ENCODE results near the gene SMIM29. TPM values are rescaled to one million over a fixed set of nuclear protein-coding genes. Genes with fewer than 3 reads are reported as not detected.

SMIM29 gene
- total RNA-seq, 1 experiment from 2014 or later, result 25.1 TPM

- Histone ChIP-seq H3K4me2 (ENCODE audit: low read length) (no peak overlapping the region), H3K9me2 (ENCODE audit: insufficient read depth) (no peaks in the 10 kb centered on the region), H3K4me1 (ENCODE audit: control insufficient read depth in 1 of 2, insufficient read depth in 2 of 2, low read length in 2 of 2) (no peaks in the 10 kb centered on the region), H3K4me3 (replicated peaks in 1 of 2; ENCODE audit: low read depth in 1 of 2, low read length in 2 of 2) (no peak overlapping the region), H3K36me3 (ENCODE audit: control insufficient read depth in 1 of 2, insufficient read depth in 2 of 2, low read length in 2 of 2) (peaks cover 5 to 30% of the 10 kb centered on the region in 2 experiments; a peak in 3 of 4 replicates), H3K9ac (ENCODE audit: low read length) (no peak overlapping the region), H4K20me1 (ENCODE audit: insufficient read depth) (no peaks in the 10 kb centered on the region), H2AFZ (ENCODE audit: low read depth, low read length, poor library complexity, severe bottlenecking) (no peak overlapping the region), H3K27me3 (ENCODE audit: insufficient read depth, low read length) (no peaks in the 10 kb centered on the region), H3K9me3 (ENCODE audit: control insufficient read depth in 1 of 2, insufficient read depth in 1 of 2, low read depth in 1 of 2, low read length in 2 of 2) (no peaks in the 10 kb centered on the region), H3K27ac (ENCODE audit: low read depth, low read length) (no peak overlapping the region), H3K79me2 (ENCODE audit: insufficient read depth, low read length) (no peaks in the 10 kb centered on the region)
- ChIA-PET POLR2A (no interaction called here), CTCF (no interaction called here), RAD21 (ENCODE audit: low non-redundant PET in 1 of 2, low total read pairs in 2 of 2, uncharacterized antibody in 2 of 2, unreplicated experiment in 2 of 2) (no interaction called here)
- intact Hi-C loops (cut with micrococcal nuclease), result no loop called here
- TF ChIP-seq POLR2A (IDR thresholded peaks at IDR 0.05; ENCODE audit: borderline replicate concordance, extremely low read depth, insufficient read depth, insufficient read length) (no peak), ZFX (IDR thresholded peaks at IDR 0.05) (no peak), CTCF (IDR thresholded peaks at IDR 0.05 in 2 of 3, conservative IDR thresholded peaks at IDR 0.05 in 1 of 3; ENCODE audit: borderline replicate concordance in 1 of 3, insufficient read depth in 1 of 3, low read depth in 2 of 3, low read length in 2 of 3) (no peak)
- DNase-seq (ENCODE audit: low read depth, low spot score) (no peak), ATAC-seq (no peak)
- no TSS peak for BruUV-seq (replicated peaks)
Observed at GRCh38 chr6:34288581-34288980, 39.8 kb upstream of the SMIM29 start.

GRCh38 chr6:34285448-34286164 lies 36.8 kb upstream of the SMIM29 start:
- no peaks in the 10 kb centered on the region for H3K4me1 ChIP-seq (ENCODE audit: control insufficient read depth in 1 of 2, insufficient read depth in 2 of 2, low read length in 2 of 2)
- H3K9me3 ChIP-seq (ENCODE audit: control insufficient read depth in 1 of 2, insufficient read depth in 1 of 2, low read depth in 1 of 2, low read length in 2 of 2), result no peaks in the 10 kb centered on the region
- TF ChIP-seq CBX3 (IDR thresholded peaks at IDR 0.05; ENCODE audit: low read depth) (no peak), CEBPB (IDR thresholded peaks at IDR 0.05; ENCODE audit: low read depth) (no peak)
- H4K20me1 ChIP-seq (ENCODE audit: insufficient read depth), result no peaks in the 10 kb centered on the region
- no peaks in the 10 kb centered on the region for H3K79me2 ChIP-seq (ENCODE audit: insufficient read depth, low read length)
- H3K27me3 ChIP-seq (ENCODE audit: insufficient read depth, low read length), result no peaks in the 10 kb centered on the region
- no TSS peak for BruUV-seq (replicated peaks)
- H3K4me2 ChIP-seq (ENCODE audit: low read length), result no peak overlapping the region
- H3K36me3 ChIP-seq (ENCODE audit: control insufficient read depth in 1 of 2, insufficient read depth in 2 of 2, low read length in 2 of 2), result peaks cover 0 to 19% of the 10 kb centered on the region in 2 experiments; a peak in 2 of 4 replicates
- H3K4me3 ChIP-seq (replicated peaks in 1 of 2; ENCODE audit: low read depth in 1 of 2, low read length in 2 of 2), result no peak overlapping the region
- no peak overlapping the region for H3K27ac ChIP-seq (ENCODE audit: low read depth, low read length)
- no peak overlapping the region for H2AFZ ChIP-seq (ENCODE audit: low read depth, low read length, poor library complexity, severe bottlenecking)
- H3K9ac ChIP-seq (ENCODE audit: low read length), result no peak overlapping the region
- no peak for ATAC-seq
- intact Hi-C loops (cut with micrococcal nuclease), result no loop called here
- H3K9me2 ChIP-seq (ENCODE audit: insufficient read depth), result no peaks in the 10 kb centered on the region
- POLR2A ChIA-PET, result no interaction called here
- no peak for DNase-seq (ENCODE audit: low read depth, low spot score)
- CTCF ChIA-PET, result no interaction called here
- RAD21 ChIA-PET (ENCODE audit: low non-redundant PET in 1 of 2, low total read pairs in 2 of 2, uncharacterized antibody in 2 of 2, unreplicated experiment in 2 of 2), result no interaction called here
